SK-N-SH (cell line): ENCODE results near the gene AUTS2. TPM values are rescaled to one million over a fixed set of nuclear protein-coding genes. Genes with fewer than 3 reads are reported as not detected.

ENCODE experiments used
- CTCF ChIA-PET: fragments of 300-600, 350-600 bp; formaldehyde crosslinking; extraction: SDS; loops from one replicate; lab custom pipeline; 2021; lab: Yijun Ruan, JAX
- POLR2A ChIA-PET: fragments of 350-600 bp; sonication (Branson Sonifier 250); formaldehyde crosslinking; extraction: SDS; loops from one replicate; lab custom pipeline; 2020; ENCODE audit warnings: antibody characterized with exemption, inconsistent platforms; lab: Yijun Ruan, JAX
- DNase-seq: peaks from one replicate; pipeline ENCODE4 v3.0.0; 2012
- H2AFZ ChIP-seq: fragments of 200-600 bp; sonication (generic); 2 replicates; pipeline ENCODE4 v1.8.1; 2016; ENCODE audit warnings: antibody characterized with exemption, mild to moderate bottlenecking, low read depth
- H3F3A ChIP-seq: fragments of 200-600 bp; sonication (generic); replicated peaks from 2 replicates; pipeline ENCODE3; 2016; ENCODE audit warnings: antibody characterized with exemption, mild to moderate bottlenecking; ENCODE audit not compliant: insufficient read depth
- H3K27ac ChIP-seq, 2 experiments: fragments of 200-500 bp in 1 of 2; fragments of 200-600 bp in 1 of 2; sonication (Bioruptor generic) in 1 of 2; sonication (generic), shearing (Covaris generic) in 1 of 2; 2 replicates each; pipeline versions ENCODE4 v1.5.1 to v1.6.1; 2014 to 2016; ENCODE audit warnings: low read depth in 2 of 2, inconsistent platforms in 1 of 2, low read length in 1 of 2, mild to moderate bottlenecking in 1 of 2, mixed read lengths in 1 of 2
- H3K27me3 ChIP-seq: fragments of 200-600 bp; sonication (generic), shearing (Covaris generic); 2 replicates; pipeline ENCODE4 v1.6.1; 2016; ENCODE audit warnings: mixed run types; ENCODE audit not compliant: insufficient read depth
- H3K36me3 ChIP-seq, 2 experiments: fragments of 200-500 bp in 1 of 2; fragments of 200-600 bp in 1 of 2; sonication (Bioruptor generic) in 1 of 2; sonication (generic) in 1 of 2; replicated peaks in 1 of 2; 2 replicates each; pipeline versions ENCODE3 to v1.5.1; 2014 to 2016; ENCODE audit warnings: low read length in 1 of 2, mild to moderate bottlenecking in 1 of 2; ENCODE audit not compliant: insufficient read depth in 2 of 2, control insufficient read depth in 1 of 2
- H3K4me1 ChIP-seq, 2 experiments: fragments of 200-500 bp in 1 of 2; fragments of 200-600 bp in 1 of 2; sonication (Bioruptor generic) in 1 of 2; sonication (generic), shearing (Covaris generic) in 1 of 2; 2 replicates each; pipeline versions ENCODE4 v1.5.1 to v1.6.1; 2014 to 2016; ENCODE audit warnings: low read depth in 1 of 2, low read length in 1 of 2, mixed run types in 1 of 2; ENCODE audit not compliant: insufficient read depth in 2 of 2, control insufficient read depth in 1 of 2
- H3K4me2 ChIP-seq: fragments of 200-600 bp; sonication (generic), shearing (Covaris generic); 2 replicates; pipeline ENCODE4 v1.6.1; 2017; ENCODE audit warnings: mixed run types
- H3K4me3 ChIP-seq, 2 experiments: fragments of 200-500 bp in 1 of 2; fragments of 200-600 bp in 1 of 2; sonication (Bioruptor generic) in 1 of 2; sonication (generic), shearing (Covaris generic) in 1 of 2; 2 replicates each; pipeline versions ENCODE4 v1.5.1 to v1.8.1; 2014 to 2016; ENCODE audit warnings: low read depth in 2 of 2, inconsistent platforms in 1 of 2, low read length in 1 of 2, mild to moderate bottlenecking in 1 of 2, mixed read lengths in 1 of 2, moderate library complexity in 1 of 2
- H3K79me2 ChIP-seq: fragments of 200-600 bp; sonication (generic); 2 replicates; pipeline ENCODE4 v1.8.1; 2017; ENCODE audit warnings: mild to moderate bottlenecking; ENCODE audit not compliant: insufficient read depth
- H3K9ac ChIP-seq: fragments of 200-600 bp; sonication (generic); 2 replicates; pipeline ENCODE4 v1.6.1; 2017; ENCODE audit warnings: mixed run types
- H3K9me2 ChIP-seq: fragments of 200-600 bp; sonication (generic); 2 replicates; pipeline ENCODE4 v1.6.1; 2017; ENCODE audit warnings: mixed run types
- H3K9me3 ChIP-seq: fragments of 200-600 bp; sonication (generic); 2 replicates; pipeline ENCODE4 v1.6.1; 2017; ENCODE audit warnings: mixed run types, mild to moderate bottlenecking, moderate library complexity
- H4K20me1 ChIP-seq: fragments of 200-600 bp; sonication (generic); 2 replicates; pipeline ENCODE4 v1.6.1; 2017; ENCODE audit warnings: mild to moderate bottlenecking, mixed run types; ENCODE audit not compliant: insufficient read depth
- CHD2 ChIP-seq: fragments of 150-350 bp; IDR thresholded peaks from 2 replicates; pipeline ENCODE4 v1.6.1; 2018; ENCODE audit warnings: low read length; ENCODE audit not compliant: partially characterized antibody
- CTCF ChIP-seq: fragments of 200-600 bp; sonication (generic); IDR thresholded peaks from 2 replicates; pipeline ENCODE4 v1.6.1; 2017; ENCODE audit warnings: antibody characterized with exemption, mild to moderate bottlenecking, moderate library complexity
- ELF1 ChIP-seq: IDR thresholded peaks from 2 replicates; pipeline ENCODE4 v1.4.0; 2012
- EP300 ChIP-seq, 2 experiments: IDR thresholded peaks; 2 replicates each; pipeline versions ENCODE4 v1.4.0 to v1.6.1; 2012; ENCODE audit warnings: borderline replicate concordance in 1 of 2, low read depth in 1 of 2, low read length in 1 of 2
- EZH2phosphoT487 ChIP-seq: fragments of 200-600 bp; sonication (generic); IDR thresholded peaks from 2 replicates; pipeline ENCODE4 v1.6.1; 2017; ENCODE audit warnings: low read depth, mixed run types, mild to moderate bottlenecking, antibody characterized with exemption, moderate library complexity, borderline replicate concordance
- FOXJ3 ChIP-seq: sonication (generic); formaldehyde crosslinking; IDR thresholded peaks from 2 replicates; pipeline ENCODE4 v1.5.1; 2020; ENCODE audit warnings: mild to moderate bottlenecking, missing genetic modification reagents
- FOXM1 ChIP-seq: IDR thresholded peaks from 2 replicates; pipeline ENCODE4 v1.4.0; 2012; ENCODE audit warnings: low read depth, mild to moderate bottlenecking
- GABPA ChIP-seq: IDR thresholded peaks from 2 replicates; pipeline ENCODE4 v1.4.0; 2012; ENCODE audit warnings: low read depth, mild to moderate bottlenecking
- GATA2 ChIP-seq: sonication (generic); formaldehyde crosslinking; IDR thresholded peaks from 2 replicates; pipeline ENCODE4 v1.5.0; 2020; ENCODE audit warnings: mild to moderate bottlenecking, missing genetic modification reagents
- IRF3 ChIP-seq: fragments of 150-350 bp; IDR thresholded peaks from 2 replicates; pipeline ENCODE4 v1.6.1; 2016; ENCODE audit warnings: mild to moderate bottlenecking, low read depth, low read length
- JUND ChIP-seq: IDR thresholded peaks from 2 replicates; pipeline ENCODE4 v1.4.0; 2012
- MEF2A ChIP-seq: IDR thresholded peaks from 2 replicates; pipeline ENCODE4 v1.4.0; 2012; ENCODE audit warnings: low read depth, borderline replicate concordance
- MXI1 ChIP-seq: IDR thresholded peaks from 2 replicates; pipeline ENCODE4 v1.6.1; 2012; ENCODE audit warnings: mild to moderate bottlenecking, low read depth, low read length, improper control_type of control experiment
- NFIC ChIP-seq: IDR thresholded peaks from 2 replicates; pipeline ENCODE4 v1.4.0; 2012; ENCODE audit warnings: borderline replicate concordance
- POLR2AphosphoS5 ChIP-seq: IDR thresholded peaks from 2 replicates; pipeline ENCODE4 v1.6.1; 2012; ENCODE audit warnings: low read depth, low read length
- RAD21 ChIP-seq: IDR thresholded peaks from 2 replicates; pipeline ENCODE4 v1.6.1; 2012; ENCODE audit warnings: mild to moderate bottlenecking, low read length
- REST ChIP-seq: IDR thresholded peaks from 2 replicates; pipeline ENCODE4 v1.6.1; 2012; ENCODE audit warnings: mild to moderate bottlenecking, low read depth, low read length, moderate library complexity
- RFX5 ChIP-seq: IDR thresholded peaks from 2 replicates; pipeline ENCODE4 v1.6.1; 2012; ENCODE audit warnings: mild to moderate bottlenecking, improper control_type of control experiment, low read length
- SMC3 ChIP-seq: IDR thresholded peaks from 2 replicates; pipeline ENCODE4 v1.6.1; 2012; ENCODE audit warnings: low read depth, low read length, improper control_type of control experiment
- TAF1 ChIP-seq: IDR thresholded peaks from 2 replicates; pipeline ENCODE4 v1.6.1; 2012; ENCODE audit warnings: low read depth, mild to moderate bottlenecking, low read length, moderate library complexity, borderline replicate concordance
- TCF12 ChIP-seq: IDR thresholded peaks from 2 replicates; pipeline ENCODE4 v1.4.0; 2012
- TEAD4 ChIP-seq: IDR thresholded peaks from 2 replicates; pipeline ENCODE4 v1.4.0; 2012; ENCODE audit warnings: mild to moderate bottlenecking, borderline replicate concordance; ENCODE audit not compliant: insufficient read depth
- USF1 ChIP-seq: IDR thresholded peaks from 2 replicates; pipeline ENCODE4 v1.4.0; 2012; ENCODE audit warnings: low read depth, borderline replicate concordance
- USF2 ChIP-seq: fragments of 150-350 bp; IDR thresholded peaks from 2 replicates; pipeline ENCODE4 v1.6.1; 2017; ENCODE audit warnings: antibody characterized with exemption, low read length, low read depth, borderline replicate concordance
- WGBS: methylation state at CpG from one replicate; pipeline ENCODE4 v1.1.6; 2017; ENCODE audit warnings: low lambda C conversion rate; 5-methylcytosine and 5-hydroxymethylcytosine counted together
- polyA plus RNA-seq, 3 experiments: library from polyadenylated mRNA; depleted of rRNA; stranded (reverse); fragments of >200 nt; gene quantifications; 2 replicates each; pipeline ENCODE4 v1.2.3, GENCODE V29; 2012

Gene AUTS2
- polyA plus RNA-seq, 1 of the 3 experiments (the other 2 are of a cell fraction), result 15.6 TPM

- no peaks in the 10 kb centered on the region for H3K9me3 ChIP-seq
- H4K20me1 ChIP-seq, result no peaks in the 10 kb centered on the region
- no peak for DNase-seq
- CTCF ChIA-PET, result interaction anchor here (1.0 kb wide), 1 partner anchor 393 kb away, joined by 3 read pairs; no protein-coding TSS in a partner anchor
- H3K4me2 ChIP-seq, result 0 out of 2 replicates have a peak overlapping the region, but pooled peaks have one; percentile 1
- no peaks in the 10 kb centered on the region for H3K36me3 ChIP-seq
- no peak overlapping the region for H3K9ac ChIP-seq
- H2AFZ ChIP-seq, result no peak overlapping the region
- POLR2A ChIA-PET, result no interaction called here
- peaks cover 9% of the 10 kb centered on the region for H3F3A ChIP-seq
- peak overlapping the region in 1 of 2 experiments; percentile 18; a peak in 2 of 4 replicates for H3K27ac ChIP-seq
- peaks cover 0 to 31% of the 10 kb centered on the region in 2 experiments; a peak in 2 of 4 replicates for H3K4me1 ChIP-seq
- no peak overlapping the region for H3K4me3 ChIP-seq
- no peaks in the 10 kb centered on the region for H3K27me3 ChIP-seq
- H3K79me2 ChIP-seq, result no peaks in the 10 kb centered on the region
- 85% methylated on average over 1 of the region's 1 CpG for WGBS
- H3K9me2 ChIP-seq, result no peaks in the 10 kb centered on the region
- no peak for TF ChIP-seq REST
- no peak for TF ChIP-seq FOXM1
- no peak for TF ChIP-seq USF2
- TF ChIP-seq RAD21, result no peak
- no peak for TF ChIP-seq CTCF
- no peak for TF ChIP-seq JUND
- no peak for TF ChIP-seq GABPA
- peak; percentile 56; the same call in 1 of the 2 replicates for TF ChIP-seq TCF12
- 0 out of 2 replicates have a peak, but pooled peaks have one; percentile 55 for TF ChIP-seq TEAD4
- no peak for TF ChIP-seq FOXJ3 (CRISPR knock-in tag)
- peak in 1 of 2 experiments; percentile 50; a peak in 1 of 4 replicates for TF ChIP-seq EP300 (IDR thresholded peaks at IDR 0.05; ENCODE audit: borderline replicate concordance in 1 of 2, low read depth in 1 of 2, low read length in 1 of 2)
- no peak for TF ChIP-seq TAF1
- no peak for TF ChIP-seq MEF2A
- TF ChIP-seq EZH2phosphoT487, result no peak
- no peak for TF ChIP-seq ELF1
- no peak for TF ChIP-seq GATA2 (CRISPR knock-in tag)
- TF ChIP-seq SMC3, result no peak
- no peak for TF ChIP-seq RFX5
- TF ChIP-seq POLR2AphosphoS5, result no peak
- TF ChIP-seq MXI1, result no peak
- TF ChIP-seq NFIC, result no peak
- no peak for TF ChIP-seq IRF3
- no peak for TF ChIP-seq USF1
- TF ChIP-seq CHD2, result no peak
These were observed 988.5 kb downstream of the AUTS2 start for GRCh38 chr7:70586822-70587221.
